Measurements from ENCODE around the gene CD2. TPM values are rescaled to one million over a fixed set of nuclear protein-coding genes. Genes with fewer than 3 reads are reported as not detected.

Gene CD2
- total RNA-seq, 1 experiment from 2014 or later, result not detected

GRCh38 chr1:116807394-116808199 lies 53.4 kb downstream of the CD2 start:
- intact Hi-C loops (cut with micrococcal nuclease; ENCODE audit: unreplicated experiment), result no loop called here
- CTCF ChIA-PET, result no interaction called here
- no peaks in the 10 kb centered on the region for H3K9me3 ChIP-seq (ENCODE audit: low read depth, low read length, poor library complexity, severe bottlenecking)
- TF ChIP-seq CTCF (conservative IDR thresholded peaks at IDR 0.05; ENCODE audit: low read depth, low read length), result no peak
- no peak for TF ChIP-seq EZH2 (IDR thresholded peaks at IDR 0.05; ENCODE audit: borderline replicate concordance, low read depth, low read length, poor library complexity, severe bottlenecking)
- H3K36me3 ChIP-seq (ENCODE audit: insufficient read depth, low read length, poor library complexity, severe bottlenecking), result no peaks in the 10 kb centered on the region
- BruUV-seq (replicated peaks), result no TSS peak
- no peak overlapping the region for H3K27ac ChIP-seq (ENCODE audit: low read depth, low read length, poor library complexity, severe bottlenecking)
- POLR2A ChIA-PET (ENCODE audit: low non-redundant PET), result no interaction called here
- no peaks in the 10 kb centered on the region for H3K27me3 ChIP-seq (replicated peaks; ENCODE audit: insufficient read depth, low read depth, low read length, poor library complexity)
- no peak overlapping the region for H3K4me3 ChIP-seq (ENCODE audit: low read depth, low read length, poor library complexity, severe bottlenecking)
- no peak for DNase-seq (ENCODE audit: low spot score)
- H3K4me1 ChIP-seq (ENCODE audit: insufficient read depth, low read length, poor library complexity, severe bottlenecking), result no peaks in the 10 kb centered on the region

GRCh38 chr1:116808200-116808847 lies 54.1 kb downstream of the CD2 start:
- DNase-seq (ENCODE audit: low spot score), result no peak
- Histone ChIP-seq H3K9me3 (ENCODE audit: low read depth, low read length, poor library complexity, severe bottlenecking) (no peaks in the 10 kb centered on the region), H3K27ac (ENCODE audit: low read depth, low read length, poor library complexity, severe bottlenecking) (no peak overlapping the region), H3K4me1 (ENCODE audit: insufficient read depth, low read length, poor library complexity, severe bottlenecking) (no peaks in the 10 kb centered on the region), H3K36me3 (ENCODE audit: insufficient read depth, low read length, poor library complexity, severe bottlenecking) (no peaks in the 10 kb centered on the region), H3K4me3 (ENCODE audit: low read depth, low read length, poor library complexity, severe bottlenecking) (no peak overlapping the region), H3K27me3 (replicated peaks; ENCODE audit: insufficient read depth, low read depth, low read length, poor library complexity) (no peaks in the 10 kb centered on the region)
- intact Hi-C loops (cut with micrococcal nuclease; ENCODE audit: unreplicated experiment), result no loop called here
- CTCF ChIA-PET, result no interaction called here
- POLR2A ChIA-PET (ENCODE audit: low non-redundant PET), result no interaction called here
- TF ChIP-seq EZH2 (IDR thresholded peaks at IDR 0.05; ENCODE audit: borderline replicate concordance, low read depth, low read length, poor library complexity, severe bottlenecking), result no peak
- TF ChIP-seq CTCF (conservative IDR thresholded peaks at IDR 0.05; ENCODE audit: low read depth, low read length), result no peak
- BruUV-seq (replicated peaks), result no TSS peak

- Histone ChIP-seq H3K4me1 (ENCODE audit: insufficient read depth, low read length, poor library complexity, severe bottlenecking) (no peaks in the 10 kb centered on the region), H3K36me3 (ENCODE audit: insufficient read depth, low read length, poor library complexity, severe bottlenecking) (no peaks in the 10 kb centered on the region), H3K27me3 (replicated peaks; ENCODE audit: insufficient read depth, low read depth, low read length, poor library complexity) (no peaks in the 10 kb centered on the region), H3K9me3 (ENCODE audit: low read depth, low read length, poor library complexity, severe bottlenecking) (no peaks in the 10 kb centered on the region), H3K27ac (ENCODE audit: low read depth, low read length, poor library complexity, severe bottlenecking) (no peak overlapping the region), H3K4me3 (ENCODE audit: low read depth, low read length, poor library complexity, severe bottlenecking) (no peak overlapping the region)
- TF ChIP-seq EZH2 (IDR thresholded peaks at IDR 0.05; ENCODE audit: borderline replicate concordance, low read depth, low read length, poor library complexity, severe bottlenecking) (no peak), CTCF (conservative IDR thresholded peaks at IDR 0.05; ENCODE audit: low read depth, low read length) (no peak)
- POLR2A ChIA-PET (ENCODE audit: low non-redundant PET), result no interaction called here
- CTCF ChIA-PET, result no interaction called here
- BruUV-seq (replicated peaks), result no TSS peak
- intact Hi-C loops (cut with micrococcal nuclease; ENCODE audit: unreplicated experiment), result no loop called here
- DNase-seq (ENCODE audit: low spot score), result no peak
Measured at GRCh38 chr1:116808848-116809508, 54.7 kb downstream of the CD2 start.

All from A673 (cell line).